Kidney epithelial cell (primary cell): Measurements from ENCODE around the gene LZTS2. TPM values are rescaled to one million over a fixed set of nuclear protein-coding genes. Genes with fewer than 3 reads are reported as not detected.

ENCODE experiments used
- DNase-seq: peaks from one replicate; pipeline ENCODE4 v3.0.0-alpha.2; 2010; ENCODE audit warnings: low read depth
- H3K27me3 ChIP-seq: 2 replicates; pipeline ENCODE4 v1.6.0; 2011; ENCODE audit warnings: low read length; ENCODE audit not compliant: control insufficient read depth, insufficient read depth
- H3K36me3 ChIP-seq: 2 replicates; pipeline ENCODE4 v1.5.1; 2011; ENCODE audit warnings: low read length; ENCODE audit not compliant: control insufficient read depth, insufficient read depth
- H3K4me3 ChIP-seq: 2 replicates; pipeline ENCODE4 v1.5.1; 2011; ENCODE audit warnings: low read depth, mild to moderate bottlenecking, control low read depth, low read length
- total RNA-seq: library from RNA; depleted of rRNA; stranded (reverse); fragments of >200 nt; gene quantifications from 2 replicates; pipeline ENCODE4 v1.2.3, GENCODE V29; 2015
- TF ChIP-seq, protein P1 (sequence below): IDR thresholded peaks from 2 replicates; pipeline ENCODE4 v1.5.1; 2011; ENCODE audit warnings: mild to moderate bottlenecking, moderate library complexity, low read length, control low read depth, inconsistent platforms; ENCODE audit not compliant: insufficient read depth, poor library complexity, severe bottlenecking

Gene LZTS2
- total RNA-seq, 1 donor from 2014 or later = 125 TPM

DNA sequence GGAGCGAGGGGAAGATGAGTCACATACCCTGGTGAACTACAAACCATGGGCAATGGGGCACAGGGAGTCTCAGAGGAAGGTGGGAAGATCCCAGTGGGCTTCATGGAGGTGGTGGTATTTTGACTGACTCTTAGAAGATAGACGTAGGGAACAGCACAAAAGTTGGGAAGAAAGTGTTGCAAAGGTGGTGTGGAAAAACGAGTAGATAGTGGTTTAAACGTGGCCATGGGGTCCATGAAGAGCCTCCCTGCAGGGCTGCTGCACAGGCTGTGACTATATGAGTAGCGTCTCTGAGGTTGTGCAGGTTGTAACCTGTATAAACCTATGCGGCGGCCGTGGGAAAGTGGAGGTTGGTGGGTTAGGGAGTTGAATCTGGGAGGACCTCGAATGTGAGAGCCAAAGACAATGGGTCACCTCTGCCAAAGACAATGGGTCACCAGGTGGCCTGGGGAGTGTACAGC is 13.8 kb downstream of the LZTS2 start:
- Histone ChIP-seq H3K36me3 (no peaks in the 10 kb centered on the region), H3K4me3 (no peak overlapping the region), H3K27me3 (peaks cover 9% of the 10 kb centered on the region)
- TF ChIP-seq, protein P1, sequence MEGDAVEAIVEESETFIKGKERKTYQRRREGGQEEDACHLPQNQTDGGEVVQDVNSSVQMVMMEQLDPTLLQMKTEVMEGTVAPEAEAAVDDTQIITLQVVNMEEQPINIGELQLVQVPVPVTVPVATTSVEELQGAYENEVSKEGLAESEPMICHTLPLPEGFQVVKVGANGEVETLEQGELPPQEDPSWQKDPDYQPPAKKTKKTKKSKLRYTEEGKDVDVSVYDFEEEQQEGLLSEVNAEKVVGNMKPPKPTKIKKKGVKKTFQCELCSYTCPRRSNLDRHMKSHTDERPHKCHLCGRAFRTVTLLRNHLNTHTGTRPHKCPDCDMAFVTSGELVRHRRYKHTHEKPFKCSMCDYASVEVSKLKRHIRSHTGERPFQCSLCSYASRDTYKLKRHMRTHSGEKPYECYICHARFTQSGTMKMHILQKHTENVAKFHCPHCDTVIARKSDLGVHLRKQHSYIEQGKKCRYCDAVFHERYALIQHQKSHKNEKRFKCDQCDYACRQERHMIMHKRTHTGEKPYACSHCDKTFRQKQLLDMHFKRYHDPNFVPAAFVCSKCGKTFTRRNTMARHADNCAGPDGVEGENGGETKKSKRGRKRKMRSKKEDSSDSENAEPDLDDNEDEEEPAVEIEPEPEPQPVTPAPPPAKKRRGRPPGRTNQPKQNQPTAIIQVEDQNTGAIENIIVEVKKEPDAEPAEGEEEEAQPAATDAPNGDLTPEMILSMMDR = no peak
- no peak for DNase-seq

- no peaks in the 10 kb centered on the region for H3K36me3 ChIP-seq
- TF ChIP-seq, protein P1 = peak; percentile 95
- H3K27me3 ChIP-seq = peaks cover 17% of the 10 kb centered on the region
- no peak overlapping the region for H3K4me3 ChIP-seq
- no peak for DNase-seq
Measured at GRCh38 chr10:101014230-101014884, 14.7 kb downstream of the LZTS2 start.

- Histone ChIP-seq H3K4me3 (no peak overlapping the region), H3K36me3 (no peaks in the 10 kb centered on the region), H3K27me3 (peaks cover 17% of the 10 kb centered on the region)
- TF ChIP-seq, protein P1 = no peak
- peak; percentile 88 for DNase-seq
Measured at GRCh38 chr10:101014966-101015581, 15.5 kb downstream of the LZTS2 start.

DNA sequence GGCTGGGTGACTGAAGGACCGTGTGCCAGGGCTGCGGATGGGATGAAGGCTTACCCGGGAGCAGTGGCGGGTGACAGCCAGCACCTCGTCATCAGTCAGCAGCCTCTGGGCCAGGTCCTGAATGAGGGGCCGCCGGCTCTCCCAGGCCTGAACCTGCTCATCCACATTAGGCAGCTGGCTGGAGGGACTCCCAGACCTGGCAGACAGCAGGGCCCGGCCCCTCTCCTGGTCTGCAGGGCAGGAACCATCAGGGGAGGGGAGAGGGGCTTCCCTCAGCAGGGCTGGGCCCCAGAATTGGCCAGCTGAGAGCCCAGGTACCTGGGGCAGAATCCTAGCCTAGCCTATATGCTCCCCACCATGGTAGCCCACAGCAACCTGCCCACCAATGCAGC is 16.0 kb downstream of the LZTS2 start:
- Histone ChIP-seq H3K36me3 (no peaks in the 10 kb centered on the region), H3K4me3 (no peak overlapping the region), H3K27me3 (peaks cover 17% of the 10 kb centered on the region)
- no peak for DNase-seq
- TF ChIP-seq, protein P1 = no peak

DNA sequence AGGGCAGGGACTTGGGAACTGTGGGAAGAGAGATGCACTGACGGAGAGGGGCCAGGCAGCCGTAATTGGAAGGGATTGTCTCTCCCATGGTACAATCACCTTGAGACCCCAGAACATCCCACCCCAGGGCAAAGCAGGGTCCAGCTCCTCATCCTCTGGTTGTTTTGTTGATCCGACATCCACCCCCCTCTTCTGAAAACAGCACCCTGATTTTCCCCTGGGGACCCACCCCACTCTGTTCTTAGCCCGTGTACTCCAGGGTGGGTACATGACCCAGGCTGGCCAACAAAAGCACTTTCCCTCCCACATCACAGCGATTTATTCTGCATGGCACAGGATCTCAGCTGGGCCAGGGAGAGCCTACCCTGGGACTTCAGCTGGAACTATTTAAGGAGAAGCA is 17.2 kb downstream of the LZTS2 start:
- TF ChIP-seq, protein P1 = no peak
- Histone ChIP-seq H3K4me3 (no peak overlapping the region), H3K36me3 (no peaks in the 10 kb centered on the region), H3K27me3 (peaks cover 17% of the 10 kb centered on the region)
- no peak for DNase-seq
